Measurements from ENCODE around the gene FERMT2.

DNA sequence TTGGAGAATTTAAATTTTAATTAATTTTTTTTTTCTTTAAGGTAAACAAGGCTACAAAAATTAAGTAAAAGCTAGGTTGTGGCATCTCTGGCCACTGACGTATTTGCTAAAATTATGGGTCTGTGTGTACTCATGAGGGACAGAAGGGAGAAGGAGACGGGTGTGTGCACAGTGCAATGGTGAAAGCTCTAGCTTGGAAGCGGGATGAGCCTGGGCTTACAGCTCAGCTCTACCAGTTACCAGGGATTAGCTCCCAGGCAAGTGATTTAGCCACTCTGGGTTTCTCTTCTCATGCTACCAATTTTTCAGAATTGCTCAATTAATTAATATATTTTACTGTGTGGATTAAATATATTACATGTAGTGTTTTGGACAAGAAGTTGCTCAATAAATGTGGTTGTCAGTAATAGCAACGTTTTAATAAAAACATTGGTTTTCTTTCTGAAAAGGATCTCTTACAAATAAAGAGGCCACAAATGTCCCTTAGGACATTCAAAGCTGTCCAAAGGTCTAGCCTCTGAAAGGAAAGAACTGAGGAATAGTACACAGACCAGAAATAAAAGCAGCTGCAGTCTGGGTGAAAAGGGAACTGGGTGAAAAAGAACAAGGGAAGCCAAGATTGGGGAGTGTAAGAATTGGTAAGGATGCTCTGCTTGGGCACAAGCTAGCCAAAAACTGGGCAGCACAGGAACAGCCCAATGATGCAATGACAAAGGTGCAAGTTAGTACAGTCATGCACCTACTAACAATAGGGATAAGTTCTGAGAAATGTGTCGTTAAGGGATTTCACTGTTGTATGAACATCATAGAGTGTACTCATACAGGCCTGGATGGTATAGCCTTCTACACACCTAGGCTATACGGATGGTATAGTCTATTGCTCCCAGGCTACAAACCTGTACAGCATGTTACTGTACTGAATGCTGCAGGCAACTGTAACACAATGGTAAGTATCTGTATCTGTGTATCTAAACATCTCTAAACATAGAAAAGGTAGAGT is 61.7 kb downstream of the FERMT2 start:
- TF ChIP-seq, protein P1, sequence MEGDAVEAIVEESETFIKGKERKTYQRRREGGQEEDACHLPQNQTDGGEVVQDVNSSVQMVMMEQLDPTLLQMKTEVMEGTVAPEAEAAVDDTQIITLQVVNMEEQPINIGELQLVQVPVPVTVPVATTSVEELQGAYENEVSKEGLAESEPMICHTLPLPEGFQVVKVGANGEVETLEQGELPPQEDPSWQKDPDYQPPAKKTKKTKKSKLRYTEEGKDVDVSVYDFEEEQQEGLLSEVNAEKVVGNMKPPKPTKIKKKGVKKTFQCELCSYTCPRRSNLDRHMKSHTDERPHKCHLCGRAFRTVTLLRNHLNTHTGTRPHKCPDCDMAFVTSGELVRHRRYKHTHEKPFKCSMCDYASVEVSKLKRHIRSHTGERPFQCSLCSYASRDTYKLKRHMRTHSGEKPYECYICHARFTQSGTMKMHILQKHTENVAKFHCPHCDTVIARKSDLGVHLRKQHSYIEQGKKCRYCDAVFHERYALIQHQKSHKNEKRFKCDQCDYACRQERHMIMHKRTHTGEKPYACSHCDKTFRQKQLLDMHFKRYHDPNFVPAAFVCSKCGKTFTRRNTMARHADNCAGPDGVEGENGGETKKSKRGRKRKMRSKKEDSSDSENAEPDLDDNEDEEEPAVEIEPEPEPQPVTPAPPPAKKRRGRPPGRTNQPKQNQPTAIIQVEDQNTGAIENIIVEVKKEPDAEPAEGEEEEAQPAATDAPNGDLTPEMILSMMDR (conservative IDR thresholded peaks at IDR 0.05) = no peak
- no peak for TF ChIP-seq ZFX (IDR thresholded peaks at IDR 0.05)

Data from C4-2B (cell line).